Mesenteric fat pad (tissue), 1 donor: ENCODE data around the gene ACVR2B. TPM values are rescaled to one million over a fixed set of nuclear protein-coding genes. Genes with fewer than 3 reads are reported as not detected.

ENCODE experiments used
- DNase-seq: peaks from one replicate; pipeline ENCODE4 v3.0.0-alpha.2; 2020; ENCODE audit warnings: low spot score
- total RNA-seq: library from RNA; stranded (reverse); fragmentation: NEBNext Ultra II Directional; extraction: Animal tissue kit (Norgen Biotek cat#: 25700); gene quantifications from one replicate; pipeline ENCODE4 v1.2.1, GENCODE V29; 2021
- donor health status: DM: yes; HTN: yes; CAD: no.

ACVR2B gene
- total RNA-seq, 1 donor from 2014 or later: 2.7 TPM

GRCh38 chr3:38457111-38458003 lies 3.7 kb downstream of the ACVR2B start:
- no peak for DNase-seq

- DNase-seq: no peak
Observed at GRCh38 chr3:38458796-38459498, 5.3 kb downstream of the ACVR2B start.

GRCh38 chr3:38459499-38460048 lies 5.9 kb downstream of the ACVR2B start:
- no peak for DNase-seq

GRCh38 chr3:38460377-38461270 lies 6.9 kb downstream of the ACVR2B start:
- DNase-seq: no peak

- no peak for DNase-seq
Observed at GRCh38 chr3:38465588-38466154, 12.0 kb downstream of the ACVR2B start.

GRCh38 chr3:38468765-38469164 lies 15.1 kb downstream of the ACVR2B start:
- DNase-seq: no peak

GRCh38 chr3:38469852-38470251 lies 16.2 kb downstream of the ACVR2B start:
- no peak for DNase-seq

- DNase-seq: no peak
Observed at GRCh38 chr3:38471260-38471857, 17.7 kb downstream of the ACVR2B start.

- no peak for DNase-seq
Observed at GRCh38 chr3:38472342-38472741, 18.7 kb downstream of the ACVR2B start.

GRCh38 chr3:38473229-38473628 lies 19.5 kb downstream of the ACVR2B start:
- no peak for DNase-seq

- no peak for DNase-seq
Observed at GRCh38 chr3:38474928-38475605, 21.4 kb downstream of the ACVR2B start.

GRCh38 chr3:38475716-38476115 lies 22.0 kb downstream of the ACVR2B start:
- DNase-seq: no peak

- no peak for DNase-seq
Observed at GRCh38 chr3:38476157-38476756, 22.6 kb downstream of the ACVR2B start.

- DNase-seq: no peak
Observed at GRCh38 chr3:38477057-38477820, 23.5 kb downstream of the ACVR2B start.

GRCh38 chr3:38477839-38478450 lies 24.3 kb downstream of the ACVR2B start:
- no peak for DNase-seq

GRCh38 chr3:38478901-38479300 lies 25.2 kb downstream of the ACVR2B start:
- DNase-seq: no peak

- no peak for DNase-seq
Observed at GRCh38 chr3:38479431-38480092, 25.9 kb downstream of the ACVR2B start.

GRCh38 chr3:38480093-38480445 lies 26.4 kb downstream of the ACVR2B start:
- DNase-seq: no peak
